T-cell (primary cell): ENCODE data around the gene PPP2R5C. TPM values are rescaled to one million over a fixed set of nuclear protein-coding genes. Genes with fewer than 3 reads are reported as not detected.

Experiments
- ATAC-seq, 4 experiments: fragments of 200-7000 bp in 3 of 4; fragments of 150-1000 bp in 1 of 4; cut with Tn5 transposase; replicated peaks in 1 of 4; 1 replicate in 3 of 4; 2 replicates in 1 of 4; pipeline ENCODE4 v1.10.0; 2021; ENCODE audit warnings: moderate library complexity in 3 of 4, mild to moderate bottlenecking in 2 of 4, moderate number of reproducible peaks in 1 of 4
- CTCF ChIA-PET, 2 donors: fragments of 300-600 bp; sonication (Branson Sonifier 250); formaldehyde crosslinking; loops; one replicate each; lab custom pipeline; 2022; ENCODE audit warnings: antibody characterized with exemption in 2 of 2; lab: Charles Lee
- POLR2A ChIA-PET, 2 donors: fragments of 300-600 bp; sonication (Branson Sonifier 250); formaldehyde crosslinking; loops; one replicate each; lab custom pipeline; 2022; ENCODE audit warnings: antibody characterized with exemption in 2 of 2; lab: Charles Lee
- DNase-seq, 35 experiments: peaks; one replicate each; pipeline versions ENCODE4 v3.0.0 to v3.0.0-alpha.2; 2013 to 2023
- H3K27ac ChIP-seq: one replicate; pipeline ENCODE4 v1.5.1; 2013; ENCODE audit warnings: low read length
- H3K27me3 ChIP-seq, 2 experiments: replicated peaks in 1 of 2; 1 replicate in 1 of 2; 2 replicates in 1 of 2; pipeline versions ENCODE4 v1.6.1 to v1.7.0; 2013; ENCODE audit warnings: low read length in 1 of 2, mixed read lengths in 1 of 2; ENCODE audit not compliant: control insufficient read depth in 2 of 2, insufficient read depth in 2 of 2; ENCODE audit errors: extremely low read depth in 1 of 2
- H3K36me3 ChIP-seq, 2 donors: 1 replicate in 1 of 2; 2 replicates in 1 of 2; pipeline versions ENCODE4 v1.6.1 to v1.7.0; 2013; ENCODE audit warnings: low read length in 1 of 2; ENCODE audit not compliant: control insufficient read depth in 2 of 2, insufficient read depth in 1 of 2; ENCODE audit errors: extremely low read depth in 1 of 2
- H3K4me1 ChIP-seq, 2 experiments: 1 replicate in 1 of 2; 2 replicates in 1 of 2; pipeline versions ENCODE4 v1.6.1 to v1.7.0; 2013; ENCODE audit warnings: low read length in 2 of 2, mixed read lengths in 1 of 2; ENCODE audit not compliant: insufficient read depth in 2 of 2, control insufficient read depth in 1 of 2; ENCODE audit errors: extremely low read depth in 1 of 2
- H3K4me3 ChIP-seq, 2 donors: 1 replicate in 1 of 2; 2 replicates in 1 of 2; pipeline versions ENCODE4 v1.5.1 to v1.7.0; 2013; ENCODE audit warnings: mild to moderate bottlenecking in 2 of 2, low read length in 1 of 2, moderate library complexity in 1 of 2; ENCODE audit not compliant: control insufficient read depth in 1 of 2; ENCODE audit errors: extremely low read depth in 1 of 2
- H3K9me3 ChIP-seq: 2 replicates; pipeline ENCODE4 v1.7.0; 2013
- H3K27ac Mint-ChIP-seq, 2 donors: one replicate each; pipeline ENCODE4 v1.8.0; 2020 to 2021; ENCODE audit warnings: mild to moderate bottlenecking in 2 of 2, mixed read lengths in 2 of 2
- H3K27me3 Mint-ChIP-seq, 2 donors: one replicate each; pipeline ENCODE4 v1.8.0; 2021 to 2022; ENCODE audit warnings: mixed read lengths in 2 of 2
- H3K36me3 Mint-ChIP-seq: one replicate; pipeline ENCODE4 v1.8.0; 2021; ENCODE audit warnings: mixed read lengths
- H3K4me1 Mint-ChIP-seq, 3 donors: one replicate each; pipeline ENCODE4 v1.8.0; 2020 to 2022; ENCODE audit warnings: mixed read lengths in 3 of 3, mild to moderate bottlenecking in 1 of 3
- H3K4me3 Mint-ChIP-seq, 3 donors: one replicate each; pipeline ENCODE4 v1.8.0; 2020 to 2022; ENCODE audit warnings: mild to moderate bottlenecking in 3 of 3, mixed read lengths in 3 of 3, moderate library complexity in 3 of 3
- H3K9me3 Mint-ChIP-seq, 3 donors: one replicate each; pipeline ENCODE4 v1.8.0; 2020 to 2022; ENCODE audit warnings: mixed read lengths in 3 of 3
- WGBS: methylation state at CpG from one replicate; pipeline ENCODE4 v1.1.5; 2013; ENCODE audit warnings: missing lambda C conversion rate; ENCODE audit not compliant: insufficient coverage; 5-methylcytosine and 5-hydroxymethylcytosine counted together
- total RNA-seq, 35 experiments: library from RNA in 6 of 35; stranded (reverse) in 6 of 35; fragments of 120-200 nt in 1 of 35; gene quantifications; one replicate each; pipeline versions ENCODE4 v1.2.1 to v1.2.4 and lab custom pipeline; 2013 to 2026

The PPP2R5C gene
- total RNA-seq, 5 donors from 2014 or later (not counting 1 experiment from before 2014, with no cell fraction given) = 435 to 627 (median 489) TPM

DNA sequence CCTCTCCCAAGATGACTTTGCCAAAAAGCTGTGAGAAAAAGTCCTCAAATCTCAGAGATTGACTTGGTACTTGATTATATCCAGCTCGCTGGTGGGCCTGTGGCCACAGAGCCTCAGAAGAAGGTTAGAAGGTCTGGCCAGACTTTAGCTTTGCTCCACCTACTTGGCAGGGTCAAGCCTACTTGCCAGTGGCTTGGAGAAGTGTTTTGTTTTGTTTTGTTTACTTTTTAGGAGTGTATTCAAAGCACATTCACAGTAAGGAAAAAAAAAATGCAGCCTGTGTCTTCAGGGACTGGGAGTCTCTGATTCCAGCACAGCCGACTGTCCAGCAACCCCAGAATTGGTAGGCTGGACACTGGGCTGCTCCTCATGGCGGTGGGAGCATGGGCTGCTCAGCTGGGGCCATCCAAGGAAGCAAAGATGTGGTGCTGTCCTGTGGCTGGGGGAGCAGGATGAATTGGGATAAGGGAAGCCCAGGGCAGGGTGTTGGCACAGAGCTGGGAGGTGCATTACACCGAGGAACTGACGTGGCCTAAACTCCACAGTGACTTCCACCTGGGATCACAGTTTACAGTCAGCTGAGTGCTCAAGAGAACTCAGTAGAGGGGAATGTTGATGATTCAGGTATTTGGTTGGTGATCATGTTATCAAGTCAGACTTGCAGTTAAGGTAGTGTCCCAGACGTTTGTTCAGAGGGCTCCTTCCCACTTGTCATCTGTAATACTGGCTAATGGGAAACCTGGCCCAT lies 73.5 kb downstream of the PPP2R5C start:
- H3K36me3 ChIP-seq = peaks cover 3 to 62% of the 10 kb centered on the region in 2 donors
- peaks cover 22 to 85% of the 10 kb centered on the region in 2 experiments for H3K4me1 ChIP-seq
- H3K9me3 ChIP-seq = no peaks in the 10 kb centered on the region
- H3K27ac Mint-ChIP-seq = peak overlapping the region; percentile 67 to 71
- no peaks in the 10 kb centered on the region for H3K27me3 Mint-ChIP-seq
- DNase-seq (no peak), ATAC-seq (no peak)
- H3K4me3 Mint-ChIP-seq = peak overlapping the region in 1 of 3 donors; percentile 30
- no peak overlapping the region for H3K4me3 ChIP-seq
- ChIA-PET CTCF (interaction anchor here in 1 of 2 donors (1.1 kb wide), 1 partner anchor 64 kb away, joined by 6 read pairs; no protein-coding TSS in a partner anchor), POLR2A (interaction anchor here in 1 of 2 donors (1.1 to 1.6 kb wide), 2 partner anchors 11 to 25 kb away, joined by 5 to 7 read pairs; no protein-coding TSS in a partner anchor)
- H3K9me3 Mint-ChIP-seq = no peaks in the 10 kb centered on the region
- peaks cover 95 to 98% (median 95%) of the 10 kb centered on the region in 3 donors for H3K4me1 Mint-ChIP-seq
- H3K36me3 Mint-ChIP-seq = peaks cover 51% of the 10 kb centered on the region
- peak overlapping the region; percentile 19 for H3K27ac ChIP-seq
- H3K27me3 ChIP-seq = no peaks in the 10 kb centered on the region
- WGBS = 88% methylated on average over 5 of the region's 6 CpGs

DNA sequence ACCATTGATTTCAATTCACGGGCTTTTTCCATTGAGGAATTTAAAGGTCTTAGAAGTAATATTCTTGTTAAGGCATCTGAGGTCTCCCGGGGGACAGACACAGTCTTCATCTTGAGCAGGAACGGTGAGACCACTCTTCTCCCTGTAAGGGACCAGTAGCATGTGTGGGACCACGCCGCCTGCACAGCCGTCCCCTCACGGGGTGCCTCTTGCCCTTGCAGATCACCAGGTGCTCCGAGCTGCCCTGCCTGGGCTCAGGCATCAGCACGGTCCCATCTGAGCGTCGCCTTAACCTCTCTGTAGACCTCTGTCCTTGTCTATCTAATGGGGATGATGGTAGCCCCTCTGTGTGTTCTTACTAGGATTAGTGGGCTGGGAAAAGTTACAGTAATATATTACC lies 74.1 kb downstream of the PPP2R5C start:
- Histone ChIP-seq H3K27me3 (no peaks in the 10 kb centered on the region), H3K9me3 (no peaks in the 10 kb centered on the region), H3K36me3 (peaks cover 3 to 56% of the 10 kb centered on the region in 2 donors), H3K4me1 (peaks cover 19 to 85% of the 10 kb centered on the region in 2 experiments), H3K4me3 (no peak overlapping the region), H3K27ac (peak overlapping the region; percentile 19)
- Mint-ChIP-seq H3K36me3 (peaks cover 50% of the 10 kb centered on the region), H3K27me3 (no peaks in the 10 kb centered on the region), H3K4me1 (peaks cover 95 to 98% (median 95%) of the 10 kb centered on the region in 3 donors), H3K9me3 (no peaks in the 10 kb centered on the region), H3K27ac (peak overlapping the region; percentile 71 to 74), H3K4me3 (peak overlapping the region in 2 of 3 donors; percentile 30 to 34)
- CTCF ChIA-PET = interaction anchor here in 1 of 2 donors (1.0 to 1.1 kb wide), 2 partner anchors 10 to 24 kb away, joined by 3 read pairs; no protein-coding TSS in a partner anchor
- DNase-seq (no peak), ATAC-seq (no peak)
- WGBS = 93% methylated on average over 9 of the region's 11 CpGs
- POLR2A ChIA-PET = interaction anchor here (0.8 to 1.6 kb wide), 4 partner anchors 11 to 23 kb away, joined by 3 to 7 read pairs (median 4); no protein-coding TSS in a partner anchor

DNA sequence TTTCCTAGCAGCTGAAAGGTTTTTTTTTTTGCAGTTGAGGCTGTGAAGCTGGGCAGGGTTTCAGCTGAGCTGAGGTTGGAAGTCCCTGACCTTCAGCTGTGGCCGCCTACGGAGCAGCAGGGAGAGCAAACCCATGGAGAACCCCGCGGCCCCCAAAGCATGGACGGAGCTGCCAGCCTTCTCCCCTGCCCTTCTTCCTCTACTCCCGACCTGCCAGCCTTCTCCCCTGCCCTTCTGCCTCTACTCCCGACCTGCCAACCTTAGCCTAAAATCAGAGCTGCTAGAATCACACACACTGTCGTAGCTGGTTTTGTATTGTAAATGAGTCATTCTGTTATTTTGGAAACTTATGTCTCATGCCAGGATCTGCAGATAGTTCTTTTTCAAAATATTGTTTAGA lies 74.6 kb downstream of the PPP2R5C start:
- H3K4me3 Mint-ChIP-seq = peak overlapping the region in 1 of 3 donors; percentile 9
- H3K36me3 ChIP-seq = peaks cover 3 to 50% of the 10 kb centered on the region in 2 donors
- no peak overlapping the region for H3K4me3 ChIP-seq
- no peaks in the 10 kb centered on the region for H3K9me3 Mint-ChIP-seq
- no peaks in the 10 kb centered on the region for H3K27me3 Mint-ChIP-seq
- DNase-seq (no peak), ATAC-seq (no peak)
- ChIA-PET CTCF (interaction anchor here in 1 of 2 donors (0.6 to 1.4 kb wide), 4 partner anchors 9 to 66 kb away, joined by 3 to 4 read pairs (median 3); no protein-coding TSS in a partner anchor), POLR2A (interaction anchor here (0.6 to 2.3 kb wide), 11 partner anchors 9 to 75 kb away, joined by 3 to 14 read pairs (median 4); no protein-coding TSS in a partner anchor)
- peaks cover 95 to 98% (median 95%) of the 10 kb centered on the region in 3 donors for H3K4me1 Mint-ChIP-seq
- H3K27ac Mint-ChIP-seq = peak overlapping the region; percentile 67 to 72
- peak overlapping the region; percentile 4 for H3K27ac ChIP-seq
- H3K4me1 ChIP-seq = peaks cover 23 to 86% of the 10 kb centered on the region in 2 experiments
- H3K27me3 ChIP-seq = no peaks in the 10 kb centered on the region
- H3K36me3 Mint-ChIP-seq = peaks cover 52% of the 10 kb centered on the region
- WGBS = 73% methylated on average over 5 of the region's 8 CpGs
- no peaks in the 10 kb centered on the region for H3K9me3 ChIP-seq

- Mint-ChIP-seq H3K4me1 (peaks cover 93 to 97% (median 94%) of the 10 kb centered on the region in 3 donors), H3K9me3 (no peaks in the 10 kb centered on the region), H3K27ac (peak overlapping the region; percentile 92 to 97), H3K36me3 (peaks cover 39% of the 10 kb centered on the region), H3K27me3 (no peaks in the 10 kb centered on the region), H3K4me3 (peak overlapping the region; percentile 19 to 77 (median 41))
- Histone ChIP-seq H3K4me3 (no peak overlapping the region), H3K27me3 (no peaks in the 10 kb centered on the region), H3K36me3 (peaks cover 1 to 32% of the 10 kb centered on the region in 2 donors), H3K9me3 (no peaks in the 10 kb centered on the region), H3K27ac (peak overlapping the region; percentile 53), H3K4me1 (peaks cover 25 to 93% of the 10 kb centered on the region in 2 experiments)
- ChIA-PET CTCF (no interaction called here), POLR2A (no interaction called here)
- no peak for ATAC-seq
- DNase-seq = peak in 1 of 35 experiments; percentile 29
- no CpG with 5 or more reads among the region's 5 CpGs for WGBS
Measured at GRCh38 chr14:101838476-101838875, 77.0 kb downstream of the PPP2R5C start.

GRCh38 chr14:101839236-101839635 lies 77.7 kb downstream of the PPP2R5C start:
- Mint-ChIP-seq H3K36me3 (peaks cover 44% of the 10 kb centered on the region), H3K9me3 (no peaks in the 10 kb centered on the region), H3K4me3 (peak overlapping the region; percentile 66 to 77 (median 69)), H3K27ac (peak overlapping the region; percentile 92 to 97), H3K27me3 (no peaks in the 10 kb centered on the region), H3K4me1 (peaks cover 93 to 97% (median 95%) of the 10 kb centered on the region in 3 donors)
- H3K27ac ChIP-seq = peak overlapping the region; percentile 61
- H3K4me1 ChIP-seq = peaks cover 31 to 92% of the 10 kb centered on the region in 2 experiments
- peak in 21 of 35 experiments; percentile 30 to 65 (median 45) for DNase-seq
- 17% methylated on average over 8 of the region's 11 CpGs for WGBS
- ChIA-PET POLR2A (no interaction called here), CTCF (interaction anchor here in 1 of 2 donors (0.6 kb wide), 1 partner anchor 133 kb away, joined by 4 read pairs; no protein-coding TSS in a partner anchor)
- H3K9me3 ChIP-seq = no peaks in the 10 kb centered on the region
- H3K4me3 ChIP-seq = no peak overlapping the region
- peak; percentile 53 to 71 (median 59) for ATAC-seq
- no peaks in the 10 kb centered on the region for H3K27me3 ChIP-seq
- peaks cover 0 to 31% of the 10 kb centered on the region in 2 donors for H3K36me3 ChIP-seq

DNA sequence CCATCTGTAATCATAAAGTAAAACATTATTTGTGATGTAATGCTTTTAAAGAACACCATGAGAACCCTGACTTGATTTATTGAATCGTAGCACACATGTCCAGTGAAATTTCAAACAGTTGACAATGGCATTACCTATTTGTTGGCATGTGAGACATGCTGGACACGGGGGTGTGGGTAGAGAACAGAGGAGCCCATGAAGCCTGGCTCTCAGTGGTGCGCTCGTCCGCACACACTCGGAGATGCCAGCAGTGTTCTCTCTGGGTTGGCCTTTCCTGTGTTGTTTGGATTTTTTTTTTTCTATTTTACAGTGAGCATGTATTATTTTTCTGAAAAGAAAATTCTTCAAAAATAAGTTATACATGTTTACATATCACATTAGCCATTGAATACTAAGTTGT lies 78.2 kb downstream of the PPP2R5C start:
- no peaks in the 10 kb centered on the region for H3K27me3 ChIP-seq
- no peak for ATAC-seq
- H3K4me1 ChIP-seq = peaks cover 28 to 90% of the 10 kb centered on the region in 2 experiments
- H3K9me3 ChIP-seq = no peaks in the 10 kb centered on the region
- peaks cover 47% of the 10 kb centered on the region for H3K36me3 Mint-ChIP-seq
- ChIA-PET CTCF (interaction anchor here in 1 of 2 donors (0.6 kb wide), 1 partner anchor 133 kb away, joined by 4 read pairs; no protein-coding TSS in a partner anchor), POLR2A (interaction anchor here in 1 of 2 donors (0.6 to 0.9 kb wide), 2 partner anchors 10 to 16 kb away, joined by 3 to 6 read pairs; no protein-coding TSS in a partner anchor)
- peaks cover 0 to 30% of the 10 kb centered on the region in 2 donors for H3K36me3 ChIP-seq
- peaks cover 93 to 97% (median 95%) of the 10 kb centered on the region in 3 donors for H3K4me1 Mint-ChIP-seq
- no peak for DNase-seq
- H3K4me3 ChIP-seq = no peak overlapping the region
- WGBS = 96% methylated on average over 2 of the region's 6 CpGs
- H3K27ac Mint-ChIP-seq = peak overlapping the region; percentile 92 to 97
- peak overlapping the region; percentile 66 to 77 (median 69) for H3K4me3 Mint-ChIP-seq
- no peaks in the 10 kb centered on the region for H3K27me3 Mint-ChIP-seq
- H3K27ac ChIP-seq = peak overlapping the region; percentile 61
- no peaks in the 10 kb centered on the region for H3K9me3 Mint-ChIP-seq
